Hematopoietic multipotent progenitor cell (in vitro differentiated cells): ENCODE data around the gene SLC25A21. TPM values are rescaled to one million over a fixed set of nuclear protein-coding genes. Genes with fewer than 3 reads are reported as not detected.
"Not testable (repeated sequence)": the region's sequence is repeated elsewhere in the genome, so short reads cannot be mapped to it uniquely, and the experiment has no call there.

Experiments
- DNase-seq, 3 donors: peaks; one replicate each; pipeline ENCODE4 v3.0.0-alpha.2; 2011 to 2015; ENCODE audit warnings: low read depth in 2 of 3, low spot score in 2 of 3
- total RNA-seq: library from RNA; depleted of rRNA; stranded (reverse); fragments of >200 nt; gene quantifications from one replicate; pipeline ENCODE4 v1.2.3, GENCODE V29; 2012

SLC25A21 gene
- total RNA-seq, 1 donor, result 0.54 TPM

DNA sequence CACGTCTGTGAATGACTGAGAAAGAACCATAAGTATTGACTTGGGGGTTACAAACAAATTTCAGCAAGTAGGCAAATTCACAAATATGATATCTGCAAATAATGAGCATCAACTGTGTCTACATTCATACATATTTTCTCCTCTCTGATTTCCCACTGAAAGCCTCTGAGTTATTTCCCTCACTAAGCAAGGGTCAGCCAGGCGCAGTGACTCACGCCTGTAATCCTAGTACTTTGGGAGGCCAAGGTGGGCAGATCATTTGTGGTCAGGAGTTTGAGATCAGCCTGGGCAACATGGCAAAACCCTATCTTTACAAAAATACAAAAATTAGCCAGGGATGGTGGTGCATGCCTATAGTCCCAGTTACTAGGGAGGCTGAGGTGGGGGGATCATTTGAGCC, 80.8 kb downstream of the SLC25A21 start:
- no peak for DNase-seq

DNA sequence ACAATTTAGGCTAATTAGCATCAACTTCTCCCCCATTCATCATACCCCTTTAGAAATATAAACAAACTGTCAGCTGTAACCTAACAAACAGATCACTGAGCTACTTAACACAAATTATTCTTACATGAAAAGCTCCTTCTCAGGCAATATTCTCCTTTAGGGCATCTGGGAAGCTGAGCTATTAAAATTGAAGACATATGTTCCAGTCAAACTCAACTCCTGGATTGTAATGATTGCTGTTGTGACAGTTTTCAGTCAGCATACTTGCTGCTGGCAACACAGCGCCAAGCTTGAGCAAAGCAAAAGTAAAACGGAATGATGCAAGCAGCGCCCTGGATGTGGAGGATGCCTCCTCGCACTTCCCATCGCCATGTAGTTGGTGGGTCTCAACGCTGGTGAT, 82.4 kb downstream of the SLC25A21 start:
- DNase-seq, result no peak

DNA sequence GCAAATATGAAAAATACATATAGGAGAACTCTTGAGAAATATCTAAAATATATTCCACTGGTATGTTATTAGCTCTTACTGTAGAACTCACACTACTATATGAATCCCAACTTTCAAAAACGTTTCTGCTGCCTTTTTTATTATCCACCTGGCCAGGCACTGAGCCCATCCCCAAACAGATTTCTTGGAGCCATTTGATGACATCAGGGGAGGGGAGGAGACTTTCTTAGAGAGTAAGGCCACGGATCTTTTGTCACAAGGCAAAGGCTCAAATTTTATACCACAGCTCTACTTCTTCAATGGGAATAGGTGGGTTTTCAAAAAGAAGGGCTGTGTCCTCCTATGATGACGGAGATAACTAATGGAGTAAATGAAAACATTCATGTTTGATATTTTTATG, 83.0 kb downstream of the SLC25A21 start:
- no peak for DNase-seq

DNA sequence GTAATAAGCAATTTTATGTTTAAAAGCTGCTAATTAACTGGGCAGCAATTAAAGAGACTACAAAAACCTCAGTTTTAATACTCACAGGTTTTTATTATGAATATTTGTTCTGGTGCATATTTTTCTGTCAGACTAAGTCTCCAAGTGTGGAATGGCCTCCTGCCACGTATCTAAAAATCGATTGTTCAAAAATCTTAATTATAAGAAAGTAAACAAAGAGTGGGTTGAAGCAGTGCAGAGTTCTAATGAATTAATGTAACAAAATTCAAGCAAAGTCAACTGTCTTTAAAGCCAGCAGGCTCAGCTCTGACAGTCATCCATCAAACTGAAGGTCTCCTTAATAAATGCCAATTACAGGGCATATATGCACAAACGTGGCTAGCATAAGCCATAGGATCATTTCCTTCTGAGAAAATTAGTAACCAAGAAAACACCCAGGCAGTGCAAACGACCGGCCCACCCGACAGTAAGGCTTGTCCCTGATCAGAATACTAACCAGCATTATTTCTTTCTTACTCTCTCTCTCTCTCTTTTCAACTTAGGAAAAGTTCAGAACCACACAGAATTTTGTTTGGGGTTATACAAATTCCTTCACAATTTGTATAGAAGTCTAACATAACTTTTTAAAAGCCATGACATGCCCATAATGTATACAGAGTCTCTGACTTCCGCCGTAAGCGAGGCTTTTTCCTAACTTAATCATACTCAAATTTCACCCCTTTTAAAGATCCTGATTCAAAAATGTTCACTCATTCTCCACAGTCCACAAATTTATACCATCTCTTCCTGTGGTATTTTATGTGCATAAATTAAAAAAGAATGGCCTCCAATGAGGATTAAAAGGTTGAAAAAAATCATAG, 83.8 kb downstream of the SLC25A21 start:
- no peak for DNase-seq

DNA sequence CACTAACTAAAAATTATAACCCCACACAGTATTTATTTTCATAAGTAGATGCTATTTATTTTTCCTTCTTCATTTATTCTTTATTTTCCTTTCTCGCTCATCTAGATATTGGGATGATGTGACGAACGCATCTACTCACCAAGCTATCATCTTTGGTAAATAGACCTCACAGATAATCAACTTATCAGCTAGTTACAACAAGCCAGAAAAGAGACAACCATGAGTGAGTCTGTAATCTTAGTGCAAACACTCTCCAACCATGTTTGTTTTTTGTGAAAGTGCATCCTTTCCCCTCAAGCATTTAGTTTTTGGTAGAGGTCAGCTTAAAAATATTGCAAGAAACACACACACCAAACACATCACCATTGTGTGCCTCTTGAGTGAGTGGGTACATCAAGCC, 84.9 kb downstream of the SLC25A21 start:
- DNase-seq, result no peak

DNA sequence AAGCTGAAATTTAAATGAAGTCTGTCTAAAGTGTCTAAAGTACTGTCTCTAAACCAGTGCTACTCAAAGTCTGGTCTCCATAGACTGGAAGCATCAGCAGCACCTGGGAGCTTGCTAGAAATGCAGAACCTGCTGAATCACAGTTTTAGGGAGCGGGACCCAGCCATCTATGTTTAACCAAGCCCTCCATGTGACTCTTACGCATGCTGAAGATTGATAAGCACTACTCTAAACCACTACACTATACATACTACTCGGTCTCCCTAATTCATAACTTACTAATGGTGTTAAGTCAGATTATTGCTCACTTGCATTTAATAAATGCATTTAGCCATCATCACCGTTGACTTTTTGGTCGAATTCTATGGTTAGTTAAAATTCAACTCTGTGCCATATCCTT, 88.8 kb downstream of the SLC25A21 start:
- no peak for DNase-seq

DNA sequence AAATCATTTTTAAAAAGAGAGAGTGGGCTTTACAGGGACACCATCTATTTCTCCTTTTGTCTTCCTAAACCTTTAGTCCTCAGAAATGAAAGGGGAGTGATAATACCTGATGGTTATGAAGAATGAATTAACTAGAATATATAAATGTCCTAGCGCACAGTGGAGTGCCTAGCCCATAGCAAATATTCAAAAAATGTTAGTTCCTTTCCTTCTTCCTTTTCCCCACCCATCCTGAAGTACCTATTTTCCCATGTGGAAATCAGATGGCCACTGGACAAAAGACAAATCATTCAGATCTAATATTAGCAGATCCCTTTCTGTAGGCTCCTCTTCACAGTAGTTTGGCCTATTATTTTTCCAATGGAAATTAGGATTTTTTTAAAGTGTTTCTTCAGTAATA, 90.0 kb downstream of the SLC25A21 start:
- DNase-seq, result no peak

DNA sequence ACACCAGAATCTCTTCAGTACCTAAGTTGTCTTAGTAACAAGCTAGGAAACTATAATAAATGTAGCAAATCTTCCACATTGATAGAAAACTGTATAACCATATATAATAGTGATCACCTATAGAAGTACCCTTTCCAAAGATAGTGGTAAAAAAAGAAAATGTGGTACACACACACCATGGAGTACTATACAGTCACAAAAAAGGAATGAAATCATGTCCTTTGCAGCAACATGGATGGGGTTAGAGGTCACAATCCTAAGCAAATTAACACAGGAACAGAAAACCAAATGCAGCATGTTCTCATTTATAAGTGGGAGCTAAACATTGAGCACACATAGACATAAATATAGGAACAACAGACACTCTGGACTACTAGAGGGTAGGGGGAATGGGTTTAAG, 90.5 kb downstream of the SLC25A21 start:
- no peak for DNase-seq

DNA sequence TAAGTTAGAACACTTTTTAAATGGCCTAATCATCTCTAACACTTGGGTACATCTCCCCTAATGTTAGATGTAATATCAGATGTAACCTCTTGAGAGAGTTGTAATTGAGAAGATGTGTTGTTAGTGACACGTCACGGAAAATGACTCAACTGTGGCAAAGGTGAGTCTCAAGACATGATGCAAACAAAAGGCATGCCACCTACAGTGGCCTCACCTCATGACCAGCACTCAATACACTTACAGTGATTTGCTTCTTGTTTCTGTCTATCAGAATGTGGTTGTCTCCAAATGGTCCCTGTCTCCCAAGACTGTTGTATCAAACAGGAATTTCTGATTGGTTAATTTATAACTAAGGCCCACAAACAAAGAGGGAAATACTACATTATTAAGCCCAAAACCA, 91.2 kb downstream of the SLC25A21 start:
- DNase-seq, result no peak

DNA sequence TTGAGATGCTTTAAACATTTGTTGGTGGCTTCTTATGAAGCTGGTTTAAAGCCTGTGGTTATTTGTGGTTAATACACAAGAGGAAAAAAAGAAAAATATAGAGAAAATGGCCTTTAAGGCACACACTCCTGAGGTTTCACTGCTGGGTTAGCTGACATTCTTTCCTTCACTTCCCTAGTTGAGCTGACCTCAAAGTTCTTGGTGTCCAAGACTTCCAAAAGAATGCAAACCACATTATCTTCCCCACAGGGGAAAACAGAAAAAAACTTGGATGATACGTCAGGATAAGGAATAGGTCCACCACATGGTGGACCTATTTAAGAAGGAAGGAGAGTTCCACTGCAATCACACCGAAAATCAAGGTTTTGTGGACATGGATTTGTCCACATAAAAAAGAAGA, 94.3 kb downstream of the SLC25A21 start:
- no peak for DNase-seq

DNA sequence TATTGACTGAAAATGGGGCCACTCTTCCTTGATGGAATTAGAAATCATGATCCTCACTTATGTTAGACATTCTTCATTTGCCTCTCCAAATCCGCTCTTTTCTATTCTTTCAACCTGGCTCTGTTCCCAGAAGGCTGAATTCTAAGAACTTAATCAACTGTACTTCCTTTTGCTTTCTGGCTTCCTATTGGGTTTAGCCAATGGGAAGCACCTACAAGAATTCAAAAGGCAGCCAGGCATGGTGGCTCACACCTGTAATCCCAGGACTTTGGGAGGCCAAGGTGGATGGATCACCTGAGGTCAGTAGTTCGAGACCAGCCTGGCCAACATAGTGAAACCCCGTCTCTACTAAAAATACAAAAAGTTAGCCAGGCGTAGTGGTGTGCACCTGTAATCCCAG, 98.1 kb downstream of the SLC25A21 start:
- DNase-seq, result not testable (repeated sequence)

DNA sequence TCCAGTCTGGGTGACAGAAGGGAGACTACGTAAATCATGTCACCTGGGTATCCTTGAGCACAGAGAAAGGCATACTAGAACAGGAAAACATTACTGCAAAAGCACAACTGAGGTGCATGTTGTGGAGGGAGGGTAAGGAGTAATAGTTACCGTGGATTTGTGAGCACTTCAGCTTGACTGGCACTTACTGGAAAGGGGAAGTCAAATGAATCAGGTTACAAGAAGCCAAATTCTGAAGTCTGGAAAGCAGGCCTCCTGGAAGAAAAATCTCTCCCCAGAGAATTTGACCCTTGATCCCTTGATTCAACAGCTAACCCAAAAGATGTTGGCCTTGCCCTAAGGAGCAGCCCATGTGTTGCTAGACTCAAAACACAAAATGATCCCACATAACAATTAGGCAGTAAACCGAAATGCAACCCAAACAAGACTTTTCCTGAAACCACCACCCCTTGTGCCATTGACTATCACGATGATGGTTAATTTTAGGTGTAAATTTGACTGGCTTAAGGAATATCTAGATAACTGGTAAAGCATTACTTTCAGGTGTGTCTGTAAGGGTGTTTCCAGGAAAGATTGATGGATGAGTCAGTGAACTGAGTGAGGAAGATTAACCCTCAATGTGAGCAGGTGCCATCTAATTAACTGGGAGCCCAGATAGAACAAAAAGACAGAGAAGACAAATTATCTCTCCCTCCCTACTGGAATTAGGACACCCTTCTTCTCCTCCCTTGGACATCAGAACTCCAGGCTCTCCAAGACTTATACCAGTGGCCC, 108.8 kb downstream of the SLC25A21 start:
- DNase-seq, result no peak

DNA sequence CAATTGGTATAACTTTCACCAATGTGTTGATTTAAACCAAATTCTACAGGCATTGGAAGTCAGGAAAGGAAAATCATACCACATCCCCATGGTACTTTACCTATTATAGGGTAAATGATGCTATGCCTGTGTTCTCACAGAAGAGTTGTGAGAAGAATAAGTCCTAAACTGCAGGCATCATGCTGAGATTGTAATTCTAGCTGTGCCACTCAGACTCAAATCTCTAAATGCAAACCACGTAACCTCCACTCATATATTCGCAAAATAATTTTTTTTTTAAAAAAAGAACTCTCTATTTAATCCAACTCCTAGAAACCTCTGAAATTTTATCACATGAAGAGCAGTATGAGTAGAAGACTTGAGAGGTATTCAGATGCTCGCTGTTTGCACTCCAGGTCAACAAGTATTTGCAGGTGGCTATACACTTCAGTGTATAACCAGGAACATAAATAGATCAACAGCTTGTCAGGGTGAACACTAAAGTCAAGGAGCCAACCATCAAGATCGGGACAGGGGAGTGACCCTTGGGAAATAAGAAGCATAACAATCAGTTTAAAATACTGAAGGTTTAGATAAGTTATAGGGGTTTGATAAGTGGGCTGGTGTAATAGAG, 110.1 kb downstream of the SLC25A21 start:
- no peak for DNase-seq

DNA sequence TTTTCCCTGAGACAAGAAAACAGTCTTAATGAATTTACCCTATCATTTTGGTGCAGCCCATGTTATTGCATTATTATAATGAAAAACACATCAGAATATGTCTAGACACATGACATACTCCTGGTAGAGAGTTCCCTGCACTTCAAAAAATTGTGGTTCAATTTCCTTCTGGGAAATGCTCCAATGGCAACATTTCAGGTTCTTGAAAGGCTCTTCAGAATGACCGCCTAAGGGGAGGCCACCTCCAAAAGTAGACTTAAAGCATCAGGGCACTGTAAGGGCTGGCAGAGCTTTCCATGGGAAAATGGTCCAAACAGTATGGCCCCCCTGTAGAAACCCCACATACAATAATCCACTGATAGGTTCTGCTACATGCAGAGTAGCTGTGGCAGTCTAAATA, 110.7 kb downstream of the SLC25A21 start:
- DNase-seq, result no peak

DNA sequence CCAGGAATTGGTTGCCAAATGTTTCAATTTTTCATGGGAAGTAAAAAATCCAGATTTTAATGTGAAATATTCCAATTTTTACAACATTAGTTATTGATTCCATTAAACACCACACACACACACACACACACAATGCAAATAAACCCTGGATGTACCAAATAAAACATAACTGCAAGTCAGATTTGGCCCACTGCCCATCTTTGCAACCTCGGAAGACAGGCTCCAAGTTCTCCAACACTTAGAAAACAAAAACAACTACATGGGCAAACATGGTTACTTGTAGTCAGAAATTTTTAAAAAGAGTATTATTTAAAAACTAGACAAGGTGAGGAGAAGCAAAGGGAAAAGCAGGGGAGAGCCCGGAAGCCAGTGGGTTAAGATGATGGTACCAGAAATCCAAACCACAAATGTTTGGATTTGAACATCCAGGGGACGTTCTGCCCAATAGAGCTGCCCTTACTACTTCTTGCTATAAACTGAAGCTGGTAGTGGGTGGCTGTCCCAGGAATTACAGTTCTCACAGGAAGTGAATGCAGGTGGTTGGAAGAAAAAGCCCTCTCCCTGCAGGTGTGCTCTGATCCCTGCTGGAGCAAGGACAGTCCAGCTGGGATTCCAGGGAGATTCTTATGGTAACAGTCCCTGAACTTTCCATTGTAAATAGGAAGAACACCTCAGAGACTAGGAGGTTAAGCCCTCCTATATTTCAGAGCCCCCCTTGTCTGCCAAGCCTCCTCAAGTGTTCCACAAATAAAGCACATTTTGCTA, 111.7 kb downstream of the SLC25A21 start:
- no peak for DNase-seq

DNA sequence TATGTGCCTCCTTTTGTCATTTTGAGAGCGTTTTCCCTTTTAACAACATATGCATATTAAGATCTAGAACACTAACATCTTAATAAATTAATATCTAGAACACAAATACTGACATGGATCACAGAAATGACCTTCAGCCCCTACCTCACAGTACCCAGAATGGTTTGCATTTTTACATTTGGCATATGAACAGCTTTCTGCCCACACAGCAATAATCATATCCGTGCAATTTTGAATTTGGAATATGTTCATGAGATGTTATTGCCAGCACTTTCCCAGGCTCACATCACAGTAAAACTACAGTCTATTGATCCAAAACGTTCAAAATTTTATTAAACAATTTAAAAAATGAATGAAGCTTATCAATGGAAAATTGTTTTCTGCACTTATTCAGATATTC, 114.6 kb downstream of the SLC25A21 start:
- DNase-seq, result no peak

DNA sequence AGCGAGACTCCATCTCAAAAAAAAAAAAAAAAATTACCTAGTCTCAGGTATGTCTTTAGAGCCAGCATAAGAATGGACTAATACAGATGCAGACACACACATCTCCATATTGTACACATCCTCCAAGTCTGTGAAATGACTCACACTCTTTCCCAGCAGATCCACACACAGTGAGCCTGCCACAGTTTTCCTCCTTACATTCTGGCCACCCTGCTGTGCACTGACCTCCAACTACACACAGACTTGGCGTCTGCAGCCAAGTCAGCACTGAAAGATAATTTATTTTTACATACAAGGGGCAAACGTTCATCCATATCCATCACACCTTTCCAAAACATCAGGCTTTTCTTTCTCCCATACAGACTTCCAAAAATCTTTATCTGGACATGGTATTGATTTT, 115.9 kb downstream of the SLC25A21 start:
- DNase-seq, result no peak

DNA sequence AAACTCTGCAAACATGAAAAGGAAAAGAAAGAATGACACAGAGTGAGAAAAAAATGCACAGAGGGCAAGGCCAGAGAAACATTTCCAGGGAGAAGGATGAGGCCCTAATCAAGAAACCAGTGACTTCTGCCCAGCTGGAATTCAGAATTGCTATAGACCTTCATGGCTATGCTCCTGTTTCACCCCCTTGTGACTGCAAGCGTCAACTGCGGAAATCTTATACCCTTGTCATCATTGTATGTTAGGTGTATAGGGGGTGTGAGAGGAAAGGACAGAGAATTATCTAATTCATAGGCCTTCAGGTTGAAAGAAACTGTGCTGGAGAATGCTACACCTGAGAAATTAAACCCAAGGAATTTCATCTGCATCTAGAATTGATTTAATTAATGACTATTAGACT, 117.5 kb downstream of the SLC25A21 start:
- DNase-seq, result no peak

DNA sequence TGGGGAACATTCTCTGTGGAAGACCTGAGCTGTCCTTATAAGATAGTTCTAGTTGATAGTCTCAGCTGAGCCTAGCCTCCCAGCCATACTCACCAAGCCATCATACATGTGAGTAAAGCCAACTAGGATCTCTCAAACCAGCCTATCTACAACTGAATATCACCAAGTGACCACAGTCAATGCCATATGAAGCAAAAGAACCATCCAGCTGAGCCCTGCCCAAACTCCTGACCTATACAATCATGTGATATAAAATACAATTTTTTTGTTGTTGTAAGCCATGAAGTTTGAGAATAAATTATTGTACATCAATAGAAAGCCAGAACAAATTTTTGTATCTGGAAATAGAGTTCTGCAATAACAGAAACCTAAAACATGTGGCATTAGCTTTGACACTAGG, 118.3 kb downstream of the SLC25A21 start:
- no peak for DNase-seq

DNA sequence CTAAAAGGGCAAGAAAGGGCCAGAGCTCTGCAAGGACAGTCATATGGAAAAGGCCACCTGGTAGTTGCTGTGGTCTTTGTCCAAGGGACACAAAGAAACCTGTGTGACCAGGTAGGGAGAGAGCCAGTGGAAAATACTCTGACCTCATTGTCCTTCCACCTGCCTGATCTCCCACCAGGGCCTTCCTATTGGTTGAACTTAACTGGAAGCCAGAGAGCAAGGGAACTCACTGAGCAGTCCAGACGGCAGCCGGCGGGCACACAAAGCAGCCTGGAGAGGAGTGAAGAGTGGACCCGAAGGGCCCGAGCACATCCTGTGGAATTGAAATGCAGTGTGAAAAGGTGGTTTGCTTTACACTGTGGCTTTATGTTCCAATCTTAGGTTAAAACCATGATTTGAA, 120.7 kb downstream of the SLC25A21 start:
- no peak for DNase-seq

DNA sequence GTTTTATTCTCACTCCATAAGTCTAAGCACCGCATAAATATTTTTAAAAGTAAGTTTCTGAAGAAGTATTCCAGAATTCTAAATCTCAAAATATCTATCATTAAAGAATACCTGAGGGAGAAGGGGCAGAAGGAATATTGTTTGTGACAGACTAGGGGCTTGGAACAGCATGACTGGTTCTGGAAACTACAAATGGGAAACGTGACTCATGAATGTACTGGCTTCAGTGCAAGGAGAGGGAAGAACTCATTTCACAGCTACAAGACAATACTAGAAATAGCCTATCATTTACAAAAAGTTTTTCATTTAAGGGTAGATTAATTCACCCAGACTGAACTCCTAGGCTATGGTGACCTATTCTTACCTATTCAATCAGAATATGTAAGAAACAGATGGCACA, 121.3 kb downstream of the SLC25A21 start:
- DNase-seq, result no peak
